Activated CD4-positive, alpha-beta T cell treated with anti-CD3 and anti-CD28 coated beads for 1 hour (primary cell): Measurements from ENCODE around the gene SPACA7.

Experiments used
- DNase-seq: peaks from one replicate; pipeline ENCODE4 v3.0.0-alpha.2; 2020

SPACA7 gene

DNA sequence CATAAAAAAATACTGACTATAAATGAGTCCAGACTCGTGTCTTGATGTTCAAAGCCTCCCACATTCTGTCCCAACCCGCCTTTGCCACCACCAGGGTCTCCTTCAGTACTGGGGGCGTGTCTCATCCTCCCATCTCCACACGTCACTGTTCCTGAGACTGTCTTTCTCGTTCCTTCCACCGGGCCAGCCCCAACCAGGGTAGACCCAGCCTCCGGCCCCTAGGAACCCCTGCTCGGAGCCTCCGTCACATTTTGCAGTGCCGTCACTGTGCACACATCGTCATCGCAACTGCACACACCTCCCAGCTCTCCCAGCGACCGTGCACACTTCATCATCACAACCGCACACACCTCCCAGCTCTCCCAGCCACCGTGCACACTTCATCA lies 73.4 kb downstream of the SPACA7 start:
- no peak for DNase-seq

DNA sequence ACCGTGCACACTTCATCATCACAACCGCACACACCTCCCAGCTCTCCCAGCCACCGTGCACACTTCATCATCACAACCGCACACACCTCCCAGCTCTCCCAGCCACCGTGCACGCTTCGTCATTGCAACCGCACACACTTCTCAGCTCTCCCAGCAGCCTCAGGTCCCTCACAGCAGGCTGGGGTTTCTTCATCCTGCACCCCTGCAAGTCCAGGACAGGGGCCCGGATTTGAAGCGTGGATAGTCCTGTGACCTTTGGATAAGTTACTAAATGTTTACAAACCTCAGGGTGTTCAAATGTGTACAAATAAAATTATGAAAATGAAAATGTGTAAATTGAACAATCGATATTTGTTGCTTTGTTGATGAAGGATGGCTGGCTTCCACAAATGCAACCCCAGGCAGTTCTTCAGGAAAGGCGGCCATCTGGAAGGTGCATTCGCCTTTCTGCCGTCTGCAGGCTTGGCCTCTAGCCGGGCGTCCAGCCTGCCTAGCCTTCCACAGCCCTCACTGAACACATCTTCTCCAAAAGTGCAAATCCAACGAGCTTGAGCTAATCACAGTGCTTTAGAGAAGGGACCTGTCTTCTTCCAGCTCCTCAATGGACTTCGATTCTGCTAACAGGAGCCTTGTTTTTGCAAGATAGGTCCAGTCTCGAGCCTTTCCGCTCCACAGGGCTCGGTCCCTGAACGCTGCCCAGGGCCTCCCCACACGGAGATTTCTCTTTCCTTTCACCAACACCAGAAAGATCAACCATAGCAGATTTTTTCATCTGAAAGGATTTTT lies 74.2 kb downstream of the SPACA7 start:
- no peak for DNase-seq

DNA sequence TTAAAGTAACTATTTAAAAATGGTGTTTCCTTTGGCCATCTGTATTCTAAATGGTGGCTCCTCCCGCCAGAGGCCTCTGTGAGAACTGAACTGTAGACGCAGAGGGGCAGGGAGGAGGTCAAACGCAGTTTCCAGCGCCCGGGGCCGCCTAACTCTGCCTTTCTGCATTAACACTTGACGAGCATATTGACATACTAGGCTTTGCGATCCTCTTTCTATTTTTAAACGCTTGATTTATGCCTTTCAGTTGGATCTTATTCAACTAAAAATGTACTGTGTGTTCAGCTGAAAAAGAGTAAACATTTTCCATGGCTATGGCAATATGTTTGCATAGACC lies 74.7 kb downstream of the SPACA7 start:
- no peak for DNase-seq

DNA sequence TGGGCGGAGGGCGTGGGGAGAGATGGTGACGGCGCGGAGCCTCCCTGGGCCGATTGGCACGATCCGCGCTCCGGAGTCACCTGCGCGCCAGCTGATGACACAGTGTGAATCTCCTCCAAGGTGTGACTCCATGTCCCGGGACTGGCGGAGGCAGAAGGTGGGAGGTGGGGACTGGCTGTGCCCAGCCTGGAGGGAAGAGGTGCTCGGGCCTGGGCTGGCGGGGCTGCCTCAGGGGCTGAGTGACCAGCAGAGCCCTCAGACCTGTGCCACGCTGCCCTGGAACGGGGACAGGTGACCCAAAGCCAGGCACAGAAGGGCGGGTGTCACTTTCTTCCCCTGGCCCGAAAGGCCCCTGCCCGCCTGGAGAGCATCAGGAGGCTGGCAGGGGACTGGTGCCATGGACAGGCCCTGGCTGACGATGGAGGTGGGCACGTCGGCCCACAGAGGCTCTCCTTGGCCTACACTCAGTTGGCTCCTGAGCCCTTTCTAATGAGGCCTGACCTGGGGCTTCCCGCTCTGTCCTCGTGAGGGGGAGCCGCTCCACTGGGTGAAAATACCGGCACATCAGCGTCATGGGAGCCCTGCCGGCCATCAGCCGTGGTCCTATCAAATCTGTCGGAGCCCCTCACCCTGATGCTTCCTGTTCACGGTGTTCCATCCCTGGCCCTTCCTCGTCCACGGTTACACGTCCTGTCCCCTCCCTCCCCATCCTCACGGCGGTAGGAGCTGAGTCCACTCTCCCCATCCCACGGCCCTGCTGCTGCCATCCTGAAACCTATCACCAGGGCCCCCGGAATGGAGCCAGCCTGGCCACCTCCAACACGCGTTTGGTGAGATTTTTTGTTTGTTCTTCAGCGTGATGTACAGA lies 75.6 kb downstream of the SPACA7 start:
- no peak for DNase-seq

DNA sequence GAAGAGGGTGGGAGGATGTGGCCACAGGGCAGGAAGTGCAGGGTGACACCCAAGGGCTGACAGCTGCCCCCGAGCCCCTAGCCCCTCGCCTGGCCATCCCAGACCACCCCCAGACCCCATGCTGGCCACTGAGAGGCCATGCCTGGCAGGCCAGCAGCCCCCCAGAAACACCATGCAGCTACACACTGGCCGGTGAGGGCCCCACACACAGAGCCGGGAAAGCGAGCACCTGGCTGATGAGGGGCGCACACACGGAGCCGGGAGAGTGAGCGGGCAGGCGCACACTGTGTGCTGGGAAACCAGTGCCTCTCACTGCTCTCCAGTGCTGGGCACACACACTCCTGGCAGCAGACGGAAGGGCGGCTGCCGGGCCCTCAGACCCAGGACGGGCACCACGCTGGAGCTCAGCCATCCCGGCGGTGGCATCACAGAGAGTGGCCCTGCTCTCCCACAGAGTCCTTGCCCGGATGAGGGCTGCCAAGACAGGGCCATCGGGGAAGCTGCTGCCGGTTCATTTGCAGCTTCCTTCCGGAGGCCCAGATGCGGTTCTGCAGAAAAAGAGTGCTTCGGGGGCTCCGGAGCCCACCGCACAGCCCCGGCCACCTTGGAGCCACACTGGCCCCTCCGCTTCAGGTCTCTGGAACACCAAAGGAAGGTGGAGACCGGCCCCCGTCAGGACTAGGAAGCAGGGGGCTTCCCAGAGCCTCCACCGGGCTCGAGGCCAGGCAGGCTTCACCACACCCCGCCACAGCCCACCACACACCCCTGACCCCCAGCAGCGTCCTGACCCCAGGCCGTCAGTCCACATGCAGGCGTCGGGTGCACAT lies 76.4 kb downstream of the SPACA7 start:
- DNase-seq: no peak

DNA sequence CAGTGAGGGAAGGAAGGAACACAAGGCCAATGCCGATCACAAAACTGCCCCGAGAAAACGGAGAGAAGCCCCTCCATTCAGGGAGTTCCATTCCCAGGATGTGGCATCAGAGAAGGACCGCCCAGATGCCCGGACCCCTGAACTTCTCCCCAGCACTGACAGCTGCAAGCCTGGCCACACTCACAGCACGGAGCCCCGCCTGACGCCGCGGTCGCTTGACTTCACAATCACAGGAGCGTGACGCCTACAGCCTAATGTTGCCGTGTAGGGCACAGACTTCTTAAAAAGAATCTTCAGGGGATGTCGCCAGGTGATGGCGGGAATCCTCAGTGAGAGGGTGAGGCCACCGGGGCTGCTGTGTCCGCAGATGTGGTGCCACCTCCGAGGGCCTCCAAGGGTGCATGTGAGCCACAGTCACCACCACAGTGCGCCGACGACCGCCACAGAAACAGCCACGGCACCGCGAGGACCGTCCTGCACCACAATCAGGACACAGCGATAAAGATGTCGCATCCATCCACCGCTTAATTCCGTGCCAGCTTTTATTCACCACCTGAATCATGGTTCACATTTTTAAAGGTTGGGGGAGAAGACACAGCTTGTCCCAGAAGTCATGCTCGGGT lies 77.2 kb downstream of the SPACA7 start:
- no peak for DNase-seq

DNA sequence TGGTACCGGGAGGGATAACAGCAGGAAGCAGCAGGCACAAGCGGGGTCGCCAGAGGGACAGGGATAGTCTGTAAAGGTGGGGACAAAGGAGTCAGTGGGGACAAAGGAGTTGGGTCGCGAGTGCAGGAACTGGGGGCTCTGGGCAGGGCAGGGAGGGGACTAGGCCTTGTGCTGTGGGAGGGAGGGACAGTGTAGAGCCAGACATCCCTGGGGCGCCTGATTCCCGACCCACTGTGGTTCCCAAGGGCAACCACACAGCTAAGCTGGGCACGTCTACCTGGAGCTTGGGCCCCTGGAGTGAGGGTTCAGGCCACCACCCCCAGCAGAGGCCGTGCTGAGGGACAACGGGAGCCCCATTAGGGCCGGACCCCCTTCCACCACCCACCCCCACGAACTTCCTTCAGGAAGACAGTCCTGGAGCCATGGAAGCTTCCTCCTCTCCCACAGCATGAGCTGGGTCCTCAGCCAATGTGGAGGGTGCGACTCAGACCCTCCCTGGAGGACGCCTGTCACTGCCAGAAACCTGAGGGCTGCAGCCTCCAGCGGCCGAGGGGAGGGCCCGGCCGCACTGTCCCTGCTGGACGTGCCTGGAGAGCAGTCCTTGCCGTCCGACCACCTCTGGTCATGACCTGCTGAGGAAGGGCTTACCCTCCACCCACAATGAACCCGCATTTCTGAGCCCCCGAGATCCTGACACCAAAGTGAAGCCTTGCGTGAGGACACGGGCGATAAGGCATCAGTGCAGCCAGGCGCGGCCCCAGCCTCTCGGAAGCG lies 77.9 kb downstream of the SPACA7 start:
- no peak for DNase-seq

DNA sequence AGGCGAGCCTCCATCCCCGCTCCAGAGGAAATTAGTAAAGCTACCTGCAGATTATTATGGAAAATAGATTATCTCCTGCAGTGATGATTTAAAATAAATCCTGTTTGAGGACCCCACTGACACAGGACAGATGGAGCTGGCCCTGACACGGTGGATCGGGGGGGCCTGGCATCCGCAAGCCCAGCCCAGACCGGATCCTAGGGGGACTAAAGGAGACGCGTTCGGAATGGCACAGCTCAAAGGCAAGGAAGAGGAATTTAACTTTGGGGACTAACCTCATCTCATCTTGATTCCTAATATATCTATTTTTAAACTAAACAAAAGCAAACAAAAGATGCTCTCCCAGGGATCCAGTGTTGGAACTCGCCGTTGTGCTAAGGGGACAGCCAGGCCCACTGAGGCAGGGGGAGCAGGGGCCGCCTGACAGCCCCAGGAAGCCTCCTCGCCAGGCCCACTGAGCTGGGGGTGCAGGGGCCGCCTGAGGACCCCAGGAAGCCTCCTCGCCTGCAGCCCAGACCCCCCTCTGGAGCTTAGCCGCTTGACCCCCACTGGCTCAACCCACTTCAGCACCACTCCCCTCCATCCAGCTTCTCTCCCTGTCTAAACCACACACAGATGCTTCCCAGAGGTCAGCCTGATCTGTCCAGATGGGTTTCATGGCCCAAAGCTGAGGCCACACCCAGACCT lies 78.6 kb downstream of the SPACA7 start:
- no peak for DNase-seq

DNA sequence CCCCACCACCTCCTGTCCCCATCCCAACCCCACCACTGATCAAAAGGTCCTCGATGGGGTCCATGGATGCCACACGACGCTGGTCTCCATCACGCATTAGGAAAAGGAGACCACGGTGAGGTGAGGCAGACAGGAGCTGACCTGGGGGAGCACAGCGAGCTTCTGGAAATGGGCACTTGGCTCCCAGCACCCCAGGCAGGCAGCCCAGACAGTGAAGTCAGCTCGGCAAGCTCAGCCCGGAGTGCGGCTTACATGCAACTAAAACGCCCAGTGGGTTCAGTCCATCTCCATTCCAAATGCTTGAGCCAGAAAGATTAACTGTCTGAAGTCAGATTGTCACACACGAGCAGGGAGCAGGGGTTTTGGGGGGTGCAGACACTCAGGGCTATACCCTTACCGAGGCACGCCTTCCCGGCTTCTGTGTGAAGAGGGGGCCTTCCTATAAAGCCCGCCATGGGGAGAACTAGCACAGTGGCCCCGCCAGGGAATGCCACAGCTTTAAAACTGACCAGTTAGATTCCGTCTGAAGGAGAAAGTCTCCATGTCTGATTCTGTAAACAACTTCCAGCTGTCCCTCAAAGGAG lies 79.4 kb downstream of the SPACA7 start:
- peak; percentile 5 for DNase-seq

DNA sequence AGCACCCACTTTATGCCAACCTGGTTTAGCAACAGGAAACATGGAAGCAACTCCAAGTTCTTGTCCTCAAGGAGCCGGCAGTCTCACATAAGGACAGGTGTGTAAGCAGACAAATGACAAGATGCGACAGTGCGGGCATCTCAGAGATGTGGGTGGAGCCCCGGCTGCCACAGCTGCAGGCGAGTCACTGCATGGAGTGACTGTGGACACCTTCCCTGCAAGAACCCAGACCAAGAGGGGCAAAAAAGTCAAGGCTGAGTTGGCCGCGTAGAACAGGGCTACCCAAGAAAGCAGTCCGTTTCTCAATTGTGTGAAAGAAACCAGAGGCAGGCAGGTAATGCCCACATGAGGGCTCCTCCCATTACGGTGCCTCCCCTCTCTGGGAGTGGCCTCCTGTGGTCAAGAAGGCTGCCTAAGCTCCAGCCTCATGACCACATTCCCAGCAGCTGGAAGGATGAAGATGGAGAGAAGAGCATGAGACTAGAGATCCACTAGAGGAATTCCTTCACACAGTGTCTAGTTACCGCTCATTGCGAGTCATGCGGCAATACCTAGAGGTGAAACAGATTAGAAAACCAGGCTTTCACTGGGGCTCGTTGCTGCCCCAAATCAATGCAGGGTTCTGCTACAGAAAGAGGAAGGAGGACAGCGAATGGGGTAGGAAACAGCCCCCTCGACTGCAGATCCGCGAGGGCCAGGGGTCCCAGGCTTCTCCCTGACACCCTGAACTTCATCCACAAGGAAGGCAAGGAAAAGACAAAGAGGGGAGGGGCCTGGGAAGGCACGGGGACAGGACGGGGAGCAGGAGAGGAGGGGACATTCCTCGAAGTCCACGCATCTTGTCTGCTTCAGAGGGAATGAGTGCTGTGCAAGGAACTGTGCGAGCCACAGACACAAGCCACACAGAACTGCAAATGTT lies 80.2 kb downstream of the SPACA7 start:
- DNase-seq: no peak

DNA sequence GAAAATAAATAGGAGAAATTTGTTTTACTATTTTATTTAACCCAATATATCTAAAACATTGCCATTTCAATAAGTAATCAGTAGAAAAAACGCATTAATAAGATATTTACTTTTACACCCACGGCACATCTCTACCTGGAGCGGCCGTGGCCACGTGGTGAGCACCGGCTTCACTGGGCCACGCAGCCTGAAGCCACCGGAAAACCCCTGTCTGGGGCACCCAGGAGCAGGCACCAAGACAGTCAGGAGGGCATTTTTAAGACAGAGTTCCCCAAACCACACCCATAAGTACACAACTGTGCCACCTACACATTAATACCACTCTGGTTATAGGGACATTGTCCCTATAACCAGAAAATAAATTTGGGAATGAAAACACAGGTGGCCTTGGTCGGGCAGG lies 80.9 kb downstream of the SPACA7 start:
- no peak for DNase-seq

DNA sequence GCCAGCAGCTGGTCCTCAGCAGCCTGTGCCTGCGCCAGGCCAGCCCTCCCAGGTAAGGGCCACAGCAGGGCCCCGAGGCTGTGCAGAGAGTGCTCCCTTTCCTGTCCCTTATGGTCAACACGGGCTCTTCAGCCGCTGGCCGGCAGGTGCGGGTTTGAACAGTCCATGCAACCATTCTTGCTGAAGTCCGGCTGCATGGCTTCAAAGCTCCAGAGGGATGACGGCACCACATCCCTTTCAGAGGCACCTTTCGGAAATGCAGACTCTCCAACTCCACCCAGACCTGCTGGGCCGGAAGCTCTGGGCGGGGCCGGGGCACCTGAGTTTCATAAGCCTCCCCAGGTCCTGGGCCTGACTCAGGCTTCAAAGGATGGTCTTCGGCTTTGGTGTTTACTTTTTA lies 81.3 kb downstream of the SPACA7 start:
- DNase-seq: no peak

DNA sequence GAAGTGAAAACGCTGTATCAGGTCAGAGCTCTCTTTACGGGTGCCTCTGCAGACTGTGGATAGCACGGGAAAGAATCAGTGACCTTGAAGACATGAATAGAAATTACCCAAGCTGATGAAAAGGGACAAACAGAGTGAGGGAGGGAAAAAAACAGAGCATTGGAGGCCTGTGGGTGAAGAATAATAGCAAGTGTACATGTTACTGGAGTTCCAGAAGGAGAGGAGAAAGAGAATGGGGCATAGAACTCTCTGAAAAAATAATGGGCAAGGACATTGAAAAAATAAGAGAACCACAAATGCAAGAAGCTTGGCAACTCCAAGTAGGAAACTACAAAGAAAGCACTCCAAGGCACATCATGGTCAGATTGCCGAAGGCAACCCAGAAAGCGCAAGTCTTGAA lies 86.3 kb downstream of the SPACA7 start:
- no peak for DNase-seq

DNA sequence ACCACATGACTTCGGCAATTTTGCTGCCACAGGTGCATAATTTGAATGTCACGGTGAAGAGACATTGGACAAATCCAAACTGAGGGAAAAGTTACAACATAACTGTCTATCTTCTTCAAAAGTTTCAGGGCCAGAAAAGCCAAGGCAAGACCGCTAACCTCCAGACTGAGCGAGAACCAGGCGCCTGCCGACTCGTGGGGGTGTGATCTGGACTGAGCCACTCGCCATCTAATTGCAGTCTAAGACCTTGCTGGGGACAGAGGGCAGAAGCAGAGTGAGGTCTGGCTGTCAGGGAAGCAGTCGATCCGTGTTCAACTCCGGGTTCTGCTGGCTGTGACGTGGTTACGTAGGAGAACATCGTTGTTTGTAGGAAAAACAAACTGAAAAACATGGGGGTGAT lies 88.6 kb downstream of the SPACA7 start:
- DNase-seq: no peak

DNA sequence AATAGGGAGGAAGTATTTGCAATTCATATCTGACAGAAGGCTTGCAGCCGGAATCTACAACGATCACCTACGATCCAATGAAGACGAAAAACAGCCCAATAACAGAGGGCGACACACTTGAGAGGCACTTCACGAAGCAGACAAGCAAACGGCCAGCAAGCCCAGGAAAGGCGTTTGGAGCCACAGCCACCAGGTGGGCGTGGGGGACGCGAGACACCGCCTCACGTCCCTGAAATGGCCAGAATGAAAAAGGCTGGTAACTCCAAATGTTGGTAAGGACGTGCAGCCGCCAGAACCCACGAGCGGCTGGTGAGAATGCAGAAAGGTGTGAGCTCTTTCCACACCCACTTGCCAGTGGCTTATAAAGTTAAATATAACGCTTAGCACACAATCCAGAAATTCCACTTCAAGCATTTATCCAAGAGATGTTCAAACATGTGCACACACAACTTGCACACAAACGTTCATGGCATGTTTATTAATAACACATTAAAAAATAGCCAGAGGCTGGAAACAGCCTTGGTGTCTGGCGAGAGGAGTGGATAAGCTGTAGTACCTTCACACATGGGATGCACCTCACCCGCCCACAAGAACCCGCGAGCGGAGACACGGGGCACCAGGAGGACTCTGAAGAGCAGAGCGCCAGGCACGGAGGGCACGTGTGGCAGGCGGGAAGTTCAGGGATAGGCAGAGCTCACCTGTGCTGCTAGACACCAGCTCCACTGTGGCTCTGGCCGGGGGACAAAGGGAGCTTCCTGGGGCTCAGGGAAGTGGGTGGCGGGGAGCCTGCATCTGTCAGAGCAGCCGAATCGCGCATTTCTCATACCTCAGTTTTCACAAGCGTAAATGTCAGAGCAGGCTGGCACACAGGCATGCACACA lies 89.3 kb downstream of the SPACA7 start:
- no peak for DNase-seq

DNA sequence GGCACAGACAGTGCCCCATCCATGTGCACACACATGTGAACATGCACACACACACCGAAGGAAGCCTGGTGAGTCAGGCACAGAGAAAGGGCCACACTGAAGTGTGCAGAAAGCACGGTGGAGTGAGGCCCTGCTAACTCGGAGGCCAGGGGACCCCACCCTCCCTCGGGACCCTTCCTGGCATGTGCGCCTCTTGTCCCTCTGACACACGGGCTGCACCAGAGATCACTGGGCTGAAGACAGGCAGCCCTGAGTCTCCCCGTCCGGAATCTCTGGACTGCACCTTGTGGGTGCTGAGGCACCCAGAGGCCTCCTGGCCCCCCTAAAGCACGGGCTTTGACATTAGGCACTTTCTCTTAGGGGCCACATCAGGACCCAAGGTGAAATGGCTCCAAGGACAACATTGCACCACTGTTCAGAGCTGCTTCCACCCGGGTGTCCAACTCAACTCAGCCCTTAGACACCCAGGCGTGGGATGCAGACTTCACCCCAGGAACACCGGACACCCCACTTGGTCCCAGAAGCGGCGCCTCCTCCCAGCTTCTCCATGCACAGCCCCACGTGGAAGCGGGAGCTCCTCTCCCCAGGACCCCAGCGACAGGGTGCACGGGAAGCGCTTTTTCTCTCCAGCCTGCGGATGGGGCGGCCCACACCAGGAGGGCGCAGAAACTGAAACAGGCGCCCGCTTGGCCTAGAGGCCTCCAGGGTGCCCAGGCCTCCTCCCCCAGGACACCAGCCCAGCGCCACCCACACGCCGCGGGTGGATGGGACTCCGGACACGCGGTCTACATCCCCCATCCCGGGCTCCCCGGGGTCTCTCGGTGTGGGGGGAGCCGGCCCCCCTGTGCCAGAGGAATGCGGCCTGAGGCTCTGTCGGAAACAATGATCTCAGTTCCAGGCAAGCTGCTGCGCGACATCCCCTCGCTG lies 90.2 kb downstream of the SPACA7 start:
- no peak for DNase-seq

DNA sequence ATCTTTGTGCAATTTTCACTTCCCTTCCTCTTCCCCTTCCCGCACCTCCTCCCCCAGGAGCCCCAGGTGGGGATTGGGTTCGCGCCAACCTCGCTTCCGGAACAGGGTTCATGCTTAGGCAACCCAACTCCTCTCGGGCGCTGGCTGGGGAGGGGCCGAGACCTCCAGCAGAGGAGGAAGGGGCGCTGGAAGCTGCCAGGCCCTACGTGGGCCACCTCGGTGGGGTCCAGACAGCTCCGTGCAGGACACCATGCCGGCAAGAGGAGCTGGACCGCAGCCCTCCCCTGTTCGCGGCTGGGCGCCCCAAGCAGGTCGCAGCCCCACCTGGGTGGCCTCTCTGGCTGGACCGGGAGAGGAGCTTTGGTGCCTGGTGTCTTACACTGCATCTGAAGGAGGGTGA lies 91.1 kb downstream of the SPACA7 start:
- DNase-seq: no peak

DNA sequence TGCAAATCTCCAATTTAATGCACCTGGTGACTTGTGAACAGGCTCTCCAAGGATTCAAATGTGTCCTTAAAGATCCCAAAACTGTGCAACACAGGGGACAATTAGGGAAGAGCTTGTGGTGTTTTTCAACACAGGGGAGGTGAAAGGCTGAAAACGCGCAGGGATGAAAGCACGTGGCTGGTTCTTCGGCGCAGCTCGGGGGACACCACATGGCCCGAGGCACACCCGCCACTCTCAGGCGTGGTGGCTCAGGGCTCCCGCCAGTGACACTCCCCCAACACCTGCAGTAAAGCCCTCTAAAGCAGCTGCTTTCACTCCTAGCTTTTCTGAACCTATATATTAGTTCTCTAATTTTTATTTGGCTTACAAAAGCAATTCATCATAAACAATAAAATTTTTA lies 91.9 kb downstream of the SPACA7 start:
- DNase-seq: no peak
